Measurements from ENCODE around the gene PTEN.

The PTEN gene

GRCh38 chr10:87817609-87818504, 45.6 kb upstream of the PTEN start, which contains the start of gene ATAD1:
Gene ATAD1, minus strand, starts transcription at chr10:87818226. Its CDS starts 3,627 bp downstream, at chr10:87814599.
- peak within 1 kb of the TSS; percentile 91 for H3K4me2 ChIP-seq (ENCODE audit: low read length)
- no peak for TF ChIP-seq EZH2phosphoT487 (IDR thresholded peaks at IDR 0.05; ENCODE audit: low read depth)
- TF ChIP-seq CTCF (IDR thresholded peaks at IDR 0.05; ENCODE audit: low read depth, low read length) = peak; percentile 33; the same call in 1 of the 2 replicates
- peak within 1 kb of the TSS; percentile 99 for H3K4me3 ChIP-seq (ENCODE audit: low read length)
- peaks cover 3% of the 10 kb centered on the region for H3K36me3 ChIP-seq (replicated peaks; ENCODE audit: low read depth, low read length)
- H4K20me1 ChIP-seq (ENCODE audit: insufficient read depth, low read length) = peaks cover 28% of the 10 kb centered on the region
- H3K27me3 ChIP-seq (ENCODE audit: low read depth, low read length) = no peaks in the 10 kb centered on the region
- H3K27ac ChIP-seq (ENCODE audit: low read length) = peak within 1 kb of the TSS; percentile 95
- peaks cover 46% of the 10 kb centered on the region for H3K79me2 ChIP-seq (ENCODE audit: low read length)
- H3K9ac ChIP-seq (ENCODE audit: low read length) = peak within 1 kb of the TSS; percentile 94
- H3K9me3 ChIP-seq (ENCODE audit: insufficient read depth, low read length) = no peaks in the 10 kb centered on the region
- H3K4me1 ChIP-seq (ENCODE audit: low read length) = peaks cover 23% of the 10 kb centered on the region
- peak within 1 kb of the TSS; percentile 72 for H2AFZ ChIP-seq (ENCODE audit: low read depth, low read length)

- H3K9ac ChIP-seq (ENCODE audit: low read length) = peak overlapping the region; percentile 94
- peak overlapping the region; percentile 72 for H2AFZ ChIP-seq (ENCODE audit: low read depth, low read length)
- H3K27me3 ChIP-seq (ENCODE audit: low read depth, low read length) = no peaks in the 10 kb centered on the region
- H3K27ac ChIP-seq (ENCODE audit: low read length) = peak overlapping the region; percentile 95
- H3K4me2 ChIP-seq (ENCODE audit: low read length) = peak overlapping the region; percentile 91
- H3K4me1 ChIP-seq (ENCODE audit: low read length) = peaks cover 23% of the 10 kb centered on the region
- H3K79me2 ChIP-seq (ENCODE audit: low read length) = peaks cover 43% of the 10 kb centered on the region
- no peak for TF ChIP-seq EZH2phosphoT487 (IDR thresholded peaks at IDR 0.05; ENCODE audit: low read depth)
- TF ChIP-seq CTCF (IDR thresholded peaks at IDR 0.05; ENCODE audit: low read depth, low read length) = peak; percentile 26
- peak overlapping the region; percentile 99 for H3K4me3 ChIP-seq (ENCODE audit: low read length)
- H3K9me3 ChIP-seq (ENCODE audit: insufficient read depth, low read length) = no peaks in the 10 kb centered on the region
- peaks cover 3% of the 10 kb centered on the region for H3K36me3 ChIP-seq (replicated peaks; ENCODE audit: low read depth, low read length)
- peaks cover 28% of the 10 kb centered on the region for H4K20me1 ChIP-seq (ENCODE audit: insufficient read depth, low read length)
These were observed 44.7 kb upstream of the PTEN start for GRCh38 chr10:87818505-87819288.

- Histone ChIP-seq H3K9me3 (ENCODE audit: insufficient read depth, low read length) (no peaks in the 10 kb centered on the region), H3K4me2 (ENCODE audit: low read length) (peak overlapping the region; percentile 91), H3K27ac (ENCODE audit: low read length) (peak overlapping the region; percentile 95), H2AFZ (ENCODE audit: low read depth, low read length) (no peak overlapping the region), H3K27me3 (ENCODE audit: low read depth, low read length) (no peaks in the 10 kb centered on the region), H4K20me1 (ENCODE audit: insufficient read depth, low read length) (peaks cover 25% of the 10 kb centered on the region), H3K79me2 (ENCODE audit: low read length) (peaks cover 38% of the 10 kb centered on the region), H3K4me1 (ENCODE audit: low read length) (peaks cover 23% of the 10 kb centered on the region), H3K36me3 (replicated peaks; ENCODE audit: low read depth, low read length) (no peaks in the 10 kb centered on the region), H3K4me3 (ENCODE audit: low read length) (peak overlapping the region; percentile 99), H3K9ac (ENCODE audit: low read length) (peak overlapping the region; percentile 94; the same call in 1 of the 2 replicates)
- no peak for TF ChIP-seq CTCF (IDR thresholded peaks at IDR 0.05; ENCODE audit: low read depth, low read length)
- no peak for TF ChIP-seq EZH2phosphoT487 (IDR thresholded peaks at IDR 0.05; ENCODE audit: low read depth)
These were observed 44.2 kb upstream of the PTEN start for GRCh38 chr10:87819289-87819585.

GRCh38 chr10:87826653-87827052, 36.8 kb upstream of the PTEN start:
- no peak for TF ChIP-seq EZH2phosphoT487 (IDR thresholded peaks at IDR 0.05; ENCODE audit: low read depth)
- no peak for TF ChIP-seq CTCF (IDR thresholded peaks at IDR 0.05; ENCODE audit: low read depth, low read length)

More at GRCh38 chr10:87826653-87827052, 36.8 kb upstream of the PTEN start:
- no peak overlapping the region for H3K27ac ChIP-seq (ENCODE audit: low read length)
- no peaks in the 10 kb centered on the region for H3K27me3 ChIP-seq (ENCODE audit: low read depth, low read length)
- no peak overlapping the region for H3K9ac ChIP-seq (ENCODE audit: low read length)
- no peak overlapping the region for H3K4me3 ChIP-seq (ENCODE audit: low read length)
- no peaks in the 10 kb centered on the region for H3K36me3 ChIP-seq (replicated peaks; ENCODE audit: low read depth, low read length)
- no peaks in the 10 kb centered on the region for H3K79me2 ChIP-seq (ENCODE audit: low read length)
- H4K20me1 ChIP-seq (ENCODE audit: insufficient read depth, low read length) = no peaks in the 10 kb centered on the region
- no peak overlapping the region for H3K4me2 ChIP-seq (ENCODE audit: low read length)
- no peaks in the 10 kb centered on the region for H3K9me3 ChIP-seq (ENCODE audit: insufficient read depth, low read length)
- no peak overlapping the region for H2AFZ ChIP-seq (ENCODE audit: low read depth, low read length)
- no peaks in the 10 kb centered on the region for H3K4me1 ChIP-seq (ENCODE audit: low read length)
